Muscle of back (tissue), 13 donors: ENCODE data around the gene TXNDC17. TPM values are rescaled to one million over a fixed set of nuclear protein-coding genes. Genes with fewer than 3 reads are reported as not detected.
"Not testable (repeated sequence)": the region's sequence is repeated elsewhere in the genome, so short reads cannot be mapped to it uniquely, and the experiment has no call there.

Experiments used
- DNase-seq, 3 donors: peaks; one replicate each; pipeline versions ENCODE4 v3.0.0 to v3.0.0-alpha.2; 2013
- long read RNA-seq, 9 donors: transcript quantifications; one replicate each; lab custom pipeline, GENCODE V29; 2026
- polyA plus RNA-seq, 10 donors: library from polyadenylated mRNA; unstranded; fragments of 120-200 nt; gene quantifications; one replicate each; pipeline ENCODE4 v1.2.1, GENCODE V29; 2013; ENCODE audit not compliant: insufficient read length in 10 of 10

TXNDC17 gene
- 10 to 100 TPM; 45.2 to 74.2 (median 52.4) TPM for polyA plus RNA-seq
- long read RNA-seq, donor 1, transcript TXNDC17-201 (4 exons, 2,219 nt) = major isoform, 24 of 43 reads
- long read RNA-seq, donor 1, transcript TXNDC17-202 (4 exons, 459 nt) = minor isoform, 5 of 43 reads
- long read RNA-seq, donor 1, partial matches to known transcripts = 0 of 43 reads
- long read RNA-seq, donor 1, other reads (novel, unspliced or antisense) = 12 of 43 reads
- long read RNA-seq, donor 2, transcript TXNDC17-201 (4 exons, 2,219 nt) = major isoform, 32 of 40 reads
- long read RNA-seq, donor 2, partial matches to known transcripts = 0 of 40 reads
- long read RNA-seq, donor 2, other reads (novel, unspliced or antisense) = 0 of 40 reads
- long read RNA-seq, donor 3, partial matches to known transcripts = 0 of 1 reads
- long read RNA-seq, donor 3, other reads (novel, unspliced or antisense) = 0 of 1 reads
- long read RNA-seq, donor 4, transcript TXNDC17-201 (4 exons, 2,219 nt) = major isoform, 24 of 33 reads
- long read RNA-seq, donor 4, partial matches to known transcripts = 0 of 33 reads
- long read RNA-seq, donor 4, other reads (novel, unspliced or antisense) = 0 of 33 reads
- long read RNA-seq, donor 5, transcript TXNDC17-201 (4 exons, 2,219 nt) = major isoform, 53 of 97 reads
- long read RNA-seq, donor 5, transcript TXNDC17-203 (3 exons, 420 nt) = minor isoform, 8 of 97 reads
- long read RNA-seq, donor 5, transcript TXNDC17-202 (4 exons, 459 nt) = minor isoform, 11 of 97 reads
- long read RNA-seq, donor 5, partial matches to known transcripts = 0 of 97 reads
- long read RNA-seq, donor 5, other reads (novel, unspliced or antisense) = 18 of 97 reads
- long read RNA-seq, donor 6, transcript TXNDC17-203 (3 exons, 420 nt) = minor isoform, 6 of 55 reads
- long read RNA-seq, donor 6, transcript TXNDC17-201 (4 exons, 2,219 nt) = major isoform, 43 of 55 reads
- long read RNA-seq, donor 6, transcript TXNDC17-202 (4 exons, 459 nt) = minor isoform, 6 of 55 reads
- long read RNA-seq, donor 6, partial matches to known transcripts = 0 of 55 reads
- long read RNA-seq, donor 6, other reads (novel, unspliced or antisense) = 0 of 55 reads
- long read RNA-seq, donor 7, transcript TXNDC17-201 (4 exons, 2,219 nt) = major isoform, 21 of 31 reads
- long read RNA-seq, donor 7, partial matches to known transcripts = 0 of 31 reads
- long read RNA-seq, donor 7, other reads (novel, unspliced or antisense) = 0 of 31 reads
- long read RNA-seq, donor 8, transcript TXNDC17-202 (4 exons, 459 nt) = minor isoform, 7 of 49 reads
- long read RNA-seq, donor 8, transcript TXNDC17-201 (4 exons, 2,219 nt) = major isoform, 38 of 49 reads
- long read RNA-seq, donor 8, partial matches to known transcripts = 0 of 49 reads
- long read RNA-seq, donor 8, other reads (novel, unspliced or antisense) = 0 of 49 reads
- long read RNA-seq, donor 9, partial matches to known transcripts = 0 of 4 reads
- long read RNA-seq, donor 9, other reads (novel, unspliced or antisense) = 0 of 4 reads

GRCh38 chr17:6640536-6641246, at the start of gene TXNDC17, which contains the start of gene KIAA0753:
Gene TXNDC17 (plus strand): TSS chr17:6641060. CDS start chr17:6641083, 23 bp downstream.
Gene KIAA0753 (minus strand): TSS chr17:6640711. CDS start chr17:6635103, 5,608 bp downstream.
- DNase-seq = peak; percentile 88 to 98 (median 94)

GRCh38 chr17:6591599-6592158, 49.2 kb upstream of the TXNDC17 start:
- DNase-seq = peak in 1 of 3 donors; percentile 79

- no peak for DNase-seq
Observed at GRCh38 chr17:6592173-6592572, 48.7 kb upstream of the TXNDC17 start.

GRCh38 chr17:6593371-6593770, 47.5 kb upstream of the TXNDC17 start:
- not testable (repeated sequence) for DNase-seq

- DNase-seq = no peak
Observed at GRCh38 chr17:6596081-6596480, 44.8 kb upstream of the TXNDC17 start.

- DNase-seq = no peak
Observed at GRCh38 chr17:6596511-6596910, 44.3 kb upstream of the TXNDC17 start.

- no peak for DNase-seq
Observed at GRCh38 chr17:6596941-6597340, 43.9 kb upstream of the TXNDC17 start.

GRCh38 chr17:6597727-6598126, 43.1 kb upstream of the TXNDC17 start:
- no peak for DNase-seq

GRCh38 chr17:6599364-6599763, 41.5 kb upstream of the TXNDC17 start:
- peak in 1 of 3 donors; percentile 9 for DNase-seq

- no peak for DNase-seq
Observed at GRCh38 chr17:6602141-6602540, 38.7 kb upstream of the TXNDC17 start.

GRCh38 chr17:6603744-6604325, 37.0 kb upstream of the TXNDC17 start:
- DNase-seq = peak in 2 of 3 donors; percentile 57 to 70

- no peak for DNase-seq
Observed at GRCh38 chr17:6605142-6605541, 35.7 kb upstream of the TXNDC17 start.

GRCh38 chr17:6608321-6608720, 32.5 kb upstream of the TXNDC17 start:
- DNase-seq = no peak

GRCh38 chr17:6610011-6610410, 30.8 kb upstream of the TXNDC17 start:
- DNase-seq = no peak

GRCh38 chr17:6611231-6611630, 29.6 kb upstream of the TXNDC17 start:
- no peak for DNase-seq

- no peak for DNase-seq
Observed at GRCh38 chr17:6623941-6624340, 16.9 kb upstream of the TXNDC17 start.

GRCh38 chr17:6626616-6627015, 14.2 kb upstream of the TXNDC17 start:
- no peak for DNase-seq

GRCh38 chr17:6627019-6627418, 13.8 kb upstream of the TXNDC17 start:
- no peak for DNase-seq

GRCh38 chr17:6630390-6630789, 10.5 kb upstream of the TXNDC17 start:
- no peak for DNase-seq

GRCh38 chr17:6632530-6632929, 8.3 kb upstream of the TXNDC17 start:
- DNase-seq = no peak
